Uterus (tissue), 4 donors: ENCODE data around the gene THBD. TPM values are rescaled to one million over a fixed set of nuclear protein-coding genes. Genes with fewer than 3 reads are reported as not detected.

Experiments used
- DNase-seq, 2 donors: peaks; one replicate each; pipeline ENCODE4 v3.0.0-alpha.2; 2019 to 2020
- H3K27ac ChIP-seq, 2 donors: fragments of 200-600 bp; sonication (generic); 1 replicate in 1 of 2; 2 replicates in 1 of 2; pipeline ENCODE4 v1.5.1; 2016 to 2018
- H3K27me3 ChIP-seq, 2 donors: fragments of 200-600 bp; sonication (generic); one replicate each; pipeline ENCODE4 v1.5.1; 2018 to 2019; ENCODE audit warnings: control low read depth in 1 of 2
- H3K36me3 ChIP-seq, 2 donors: fragments of 200-600 bp; sonication (generic); one replicate each; pipeline ENCODE4 v1.5.1; 2019; ENCODE audit warnings: control low read depth in 1 of 2
- H3K4me1 ChIP-seq, 2 donors: fragments of 200-600 bp; sonication (generic); one replicate each; pipeline ENCODE4 v1.5.1; 2018 to 2019; ENCODE audit warnings: control low read depth in 1 of 2
- H3K4me3 ChIP-seq, 2 donors: fragments of 200-600 bp; sonication (generic); 1 replicate in 1 of 2; 2 replicates in 1 of 2; pipeline ENCODE4 v1.5.1; 2018 to 2019; ENCODE audit warnings: mild to moderate bottlenecking in 1 of 2
- H3K9me3 ChIP-seq, 2 donors: fragments of 200-600 bp; sonication (generic); one replicate each; pipeline ENCODE4 v1.5.1; 2019; ENCODE audit warnings: control low read depth in 1 of 2
- POLR2A ChIP-seq, 2 donors: fragments of 450-650 bp; IDR thresholded peaks; one replicate each; pipeline ENCODE4 v1.6.1; 2016; ENCODE audit warnings: antibody characterized with exemption in 2 of 2, mild to moderate bottlenecking in 1 of 2, moderate library complexity in 1 of 2
- intact Hi-C: fragments of 100-400 bp; cut with DNase I; formaldehyde crosslinking; loops from one replicate; pipeline ENCODE4 v1.15.1; 2023; ENCODE audit warnings: low total_unique reads
- total RNA-seq, 4 donors: library from RNA; depleted of rRNA in 3 of 4; stranded (reverse); fragments of >200 nt in 3 of 4; gene quantifications; one replicate each; pipeline versions ENCODE4 v1.1.0 to v1.2.4, GENCODE V29; 2014 to 2023
- TF ChIP-seq, protein P1 (sequence below), 4 experiments: fragments of 200-600 bp in 2 of 4; fragments of 450-650 bp in 2 of 4; sonication (generic) in 2 of 4; IDR thresholded peaks; one replicate each; pipeline ENCODE4 v1.5.1; 2016 to 2019; ENCODE audit warnings: antibody characterized with exemption in 4 of 4, mild to moderate bottlenecking in 2 of 4, moderate library complexity in 1 of 4
- donor health status: DM: yes; HTN: yes; CAD: no.

Gene THBD
- total RNA-seq, 4 donors from 2014 or later = 8.6 to 42.6 (median 28.4) TPM

- H3K27ac ChIP-seq = no peak overlapping the region
- H3K4me1 ChIP-seq = peaks cover 0 to 3% of the 10 kb centered on the region in 2 donors
- intact Hi-C loops = no loop called here
- no peaks in the 10 kb centered on the region for H3K36me3 ChIP-seq
- DNase-seq = no peak
- peaks cover 0 to 14% of the 10 kb centered on the region in 2 donors for H3K27me3 ChIP-seq
- H3K9me3 ChIP-seq = no peaks in the 10 kb centered on the region
- no peak overlapping the region for H3K4me3 ChIP-seq
- TF ChIP-seq POLR2A (IDR thresholded peaks at IDR 0.05) = no peak
- TF ChIP-seq, protein P1, sequence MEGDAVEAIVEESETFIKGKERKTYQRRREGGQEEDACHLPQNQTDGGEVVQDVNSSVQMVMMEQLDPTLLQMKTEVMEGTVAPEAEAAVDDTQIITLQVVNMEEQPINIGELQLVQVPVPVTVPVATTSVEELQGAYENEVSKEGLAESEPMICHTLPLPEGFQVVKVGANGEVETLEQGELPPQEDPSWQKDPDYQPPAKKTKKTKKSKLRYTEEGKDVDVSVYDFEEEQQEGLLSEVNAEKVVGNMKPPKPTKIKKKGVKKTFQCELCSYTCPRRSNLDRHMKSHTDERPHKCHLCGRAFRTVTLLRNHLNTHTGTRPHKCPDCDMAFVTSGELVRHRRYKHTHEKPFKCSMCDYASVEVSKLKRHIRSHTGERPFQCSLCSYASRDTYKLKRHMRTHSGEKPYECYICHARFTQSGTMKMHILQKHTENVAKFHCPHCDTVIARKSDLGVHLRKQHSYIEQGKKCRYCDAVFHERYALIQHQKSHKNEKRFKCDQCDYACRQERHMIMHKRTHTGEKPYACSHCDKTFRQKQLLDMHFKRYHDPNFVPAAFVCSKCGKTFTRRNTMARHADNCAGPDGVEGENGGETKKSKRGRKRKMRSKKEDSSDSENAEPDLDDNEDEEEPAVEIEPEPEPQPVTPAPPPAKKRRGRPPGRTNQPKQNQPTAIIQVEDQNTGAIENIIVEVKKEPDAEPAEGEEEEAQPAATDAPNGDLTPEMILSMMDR (IDR thresholded peaks at IDR 0.05) = no peak
Observed at GRCh38 chr20:23043376-23043775, 6.1 kb downstream of the THBD start.

DNA sequence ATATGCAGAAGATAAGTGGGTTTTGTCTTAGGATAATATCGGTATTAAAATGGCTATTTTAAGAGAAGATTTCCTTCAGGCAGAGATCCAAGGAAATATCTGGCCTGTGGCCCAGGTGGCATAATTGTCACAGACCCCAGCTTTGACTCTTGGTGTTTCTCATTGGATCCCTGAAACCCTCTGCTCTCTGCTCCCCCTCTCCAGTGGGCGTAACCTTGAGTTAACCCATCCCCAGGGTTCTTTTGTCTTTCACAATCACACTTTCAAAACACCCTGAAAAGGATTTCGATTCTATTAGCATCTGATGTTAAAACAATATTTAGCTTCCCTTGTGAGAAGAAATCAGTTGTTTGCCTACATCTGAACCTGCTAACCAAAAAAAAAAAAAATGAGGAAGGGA, 7.2 kb downstream of the THBD start:
- Histone ChIP-seq H3K36me3 (no peaks in the 10 kb centered on the region), H3K4me1 (no peaks in the 10 kb centered on the region), H3K27me3 (peaks cover 0 to 7% of the 10 kb centered on the region in 2 donors), H3K4me3 (no peak overlapping the region), H3K9me3 (no peaks in the 10 kb centered on the region), H3K27ac (no peak overlapping the region)
- TF ChIP-seq, protein P1 (IDR thresholded peaks at IDR 0.05) = no peak
- no peak for TF ChIP-seq POLR2A (IDR thresholded peaks at IDR 0.05)
- intact Hi-C loops = no loop called here
- DNase-seq = no peak

DNA sequence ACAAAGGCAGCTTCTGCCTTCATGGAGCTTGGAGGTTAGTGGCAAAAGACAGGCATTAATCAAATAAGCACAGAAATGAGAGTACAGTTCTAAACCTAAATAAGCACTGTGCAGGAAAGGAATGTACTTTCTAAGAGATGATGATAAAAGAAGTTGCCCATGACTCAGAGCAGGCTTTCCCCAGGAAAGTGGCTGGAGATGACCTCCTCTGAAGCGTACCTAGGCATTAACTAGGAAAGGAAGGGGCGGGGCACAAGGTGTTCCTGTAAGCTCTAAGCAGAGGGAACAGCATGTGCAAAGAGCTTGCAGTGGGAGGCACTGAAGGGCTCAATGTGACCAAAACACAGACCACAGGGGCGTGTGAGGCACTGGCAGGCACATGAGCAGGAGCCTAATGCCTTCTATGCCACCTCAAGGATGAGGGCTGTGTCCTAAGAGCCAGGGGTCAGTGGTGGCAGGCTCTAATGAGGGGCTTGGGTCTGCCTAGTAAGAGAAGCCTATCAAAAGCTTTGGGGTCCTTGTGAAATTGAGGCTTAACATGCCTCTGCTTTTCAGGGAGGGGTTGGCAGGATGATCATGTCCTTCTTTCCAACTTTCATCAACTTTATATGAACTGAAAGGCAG, 9.5 kb downstream of the THBD start:
- Histone ChIP-seq H3K9me3 (no peaks in the 10 kb centered on the region), H3K27me3 (no peaks in the 10 kb centered on the region), H3K4me1 (no peaks in the 10 kb centered on the region), H3K4me3 (no peak overlapping the region), H3K36me3 (no peaks in the 10 kb centered on the region), H3K27ac (no peak overlapping the region)
- TF ChIP-seq, protein P1 (IDR thresholded peaks at IDR 0.05) = no peak
- TF ChIP-seq POLR2A (IDR thresholded peaks at IDR 0.05) = no peak
- no peak for DNase-seq
- intact Hi-C loops = no loop called here

DNA sequence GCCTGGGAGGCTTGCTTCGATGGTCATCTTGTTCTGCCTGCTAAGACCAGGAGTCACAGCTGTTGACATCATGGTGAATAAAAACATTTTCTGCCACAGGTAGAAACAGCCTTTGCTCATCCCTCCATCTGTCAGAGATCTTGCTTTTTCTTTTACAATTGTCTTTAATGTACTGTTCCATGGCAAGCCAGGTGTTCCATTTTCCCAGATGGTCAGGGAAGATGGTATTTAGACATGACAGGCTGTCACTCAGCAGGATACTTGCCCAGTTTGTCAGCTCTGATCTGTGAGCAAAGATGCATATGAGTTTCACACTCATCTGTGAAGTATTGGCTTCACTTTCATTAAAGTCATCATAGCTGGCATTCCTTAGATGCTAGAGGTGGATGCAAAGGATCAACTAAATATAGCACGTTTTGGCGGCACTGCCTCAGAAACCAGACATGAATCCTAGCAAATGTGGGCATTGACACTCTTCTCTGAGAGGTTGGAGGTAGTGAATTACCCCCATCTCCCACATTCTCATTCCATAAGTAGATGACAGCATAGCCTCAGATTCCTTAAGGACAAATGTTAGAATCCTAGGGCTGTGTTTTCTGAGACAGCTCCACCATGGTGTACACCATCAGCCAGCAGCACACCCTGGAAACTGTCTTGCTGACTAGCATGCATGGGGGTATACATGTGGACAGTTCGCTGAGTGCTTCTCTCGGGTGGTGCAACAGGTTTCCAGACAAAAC, 10.2 kb downstream of the THBD start:
- intact Hi-C loops = no loop called here
- Histone ChIP-seq H3K4me1 (no peaks in the 10 kb centered on the region), H3K27me3 (no peaks in the 10 kb centered on the region), H3K4me3 (no peak overlapping the region), H3K27ac (no peak overlapping the region), H3K9me3 (no peaks in the 10 kb centered on the region), H3K36me3 (no peaks in the 10 kb centered on the region)
- DNase-seq = no peak
- TF ChIP-seq, protein P1 (IDR thresholded peaks at IDR 0.05) = no peak
- TF ChIP-seq POLR2A (IDR thresholded peaks at IDR 0.05) = no peak

GRCh38 chr20:23037017-23037481, 12.4 kb downstream of the THBD start:
- no peak overlapping the region for H3K4me3 ChIP-seq
- H3K27me3 ChIP-seq = no peaks in the 10 kb centered on the region
- H3K36me3 ChIP-seq = no peaks in the 10 kb centered on the region
- H3K27ac ChIP-seq = no peak overlapping the region
- intact Hi-C loops = no loop called here
- TF ChIP-seq POLR2A (IDR thresholded peaks at IDR 0.05) = no peak
- TF ChIP-seq, protein P1 (IDR thresholded peaks at IDR 0.05) = no peak
- no peaks in the 10 kb centered on the region for H3K9me3 ChIP-seq
- no peaks in the 10 kb centered on the region for H3K4me1 ChIP-seq
- DNase-seq = no peak
